IPS-NIHi7 (cell line): ENCODE data around the gene DNAJB2.
"Not testable (repeated sequence)": the region's sequence is repeated elsewhere in the genome, so short reads cannot be mapped to it uniquely, and the experiment has no call there.

ENCODE experiments used
- DNase-seq: peaks from one replicate; pipeline ENCODE4 v3.0.0; 2012; ENCODE audit warnings: mixed read lengths; ENCODE audit errors: extremely low spot score

The DNAJB2 gene

DNA sequence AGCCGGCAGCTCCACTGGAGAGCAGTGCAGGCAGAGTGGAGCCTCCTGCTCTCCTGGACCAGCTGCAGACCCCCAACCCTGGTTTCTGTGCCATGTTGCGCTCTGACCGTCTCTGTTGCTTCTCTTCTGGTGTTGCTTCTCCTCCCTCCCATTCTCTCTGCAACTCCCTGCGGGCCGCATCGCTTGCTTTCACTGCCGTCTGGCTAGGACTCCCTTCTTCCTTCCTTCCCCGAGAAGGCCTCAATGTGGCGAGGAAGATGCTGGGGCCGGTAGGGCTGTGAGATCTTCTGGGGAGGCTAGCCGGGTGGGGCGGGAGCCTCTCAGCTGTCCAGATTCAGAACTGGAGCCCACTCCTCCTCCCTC, 6.2 kb downstream of the DNAJB2 start:
- DNase-seq = no peak

DNA sequence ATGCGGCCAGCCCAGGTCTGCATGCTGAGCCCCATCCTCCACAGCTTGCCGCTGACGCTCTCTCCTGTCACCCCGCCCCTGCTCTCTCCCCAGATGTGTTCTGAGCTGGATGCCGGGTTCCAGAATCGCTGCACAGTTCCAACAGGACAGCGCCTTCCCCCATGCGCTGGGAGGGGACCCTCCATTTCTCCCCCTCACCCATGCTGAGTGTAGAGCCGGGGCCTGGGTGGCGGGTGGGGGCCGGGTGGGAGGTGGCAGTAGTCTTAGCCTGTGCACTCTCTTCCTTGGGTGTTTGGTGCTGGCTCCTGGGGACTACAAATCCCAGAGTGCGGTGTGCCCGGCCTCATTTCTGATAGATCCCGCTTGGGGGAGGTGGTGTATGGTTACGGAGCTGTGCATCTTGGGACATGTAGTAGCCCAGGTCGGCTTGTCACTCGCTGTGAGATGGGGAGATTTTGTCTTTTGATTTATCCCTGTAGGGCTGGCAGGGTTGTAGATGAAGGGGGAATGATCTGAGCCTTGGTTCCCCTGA, 6.8 kb downstream of the DNAJB2 start:
- DNase-seq = peak; percentile 77

DNA sequence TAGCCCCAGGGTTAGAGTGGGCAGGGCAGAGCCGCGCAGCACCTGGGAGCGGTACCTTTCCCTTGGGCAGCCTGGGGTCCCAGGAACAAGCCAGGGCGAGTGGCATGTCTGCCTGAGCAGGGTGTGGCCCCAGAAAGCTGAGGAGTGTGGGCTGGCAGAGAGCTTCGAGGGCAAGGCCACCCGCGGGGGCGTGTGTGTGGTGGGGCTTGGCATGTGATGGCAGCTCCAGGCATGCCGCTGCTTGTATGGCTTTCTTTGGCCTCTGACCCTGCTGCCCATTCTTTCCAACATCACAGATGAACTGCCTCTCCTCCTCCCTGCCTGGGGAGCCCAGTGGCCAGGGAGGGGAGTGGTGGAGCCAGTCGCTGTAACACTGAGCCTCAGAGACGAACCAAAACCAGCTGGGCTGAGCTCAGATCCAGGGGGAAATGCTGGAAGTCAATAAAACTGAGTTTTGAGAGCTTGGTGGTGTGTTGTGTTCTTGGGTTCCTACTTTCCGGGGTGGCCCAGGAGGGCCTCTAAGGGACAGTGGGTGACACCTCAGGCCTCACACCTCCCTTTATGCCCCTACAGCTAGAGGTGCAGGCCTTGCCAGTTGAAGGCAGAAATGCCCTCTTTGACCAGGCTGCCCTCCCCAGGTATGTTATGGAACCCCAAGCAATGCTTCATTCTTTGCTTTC, 7.4 kb downstream of the DNAJB2 start:
- DNase-seq = no peak

DNA sequence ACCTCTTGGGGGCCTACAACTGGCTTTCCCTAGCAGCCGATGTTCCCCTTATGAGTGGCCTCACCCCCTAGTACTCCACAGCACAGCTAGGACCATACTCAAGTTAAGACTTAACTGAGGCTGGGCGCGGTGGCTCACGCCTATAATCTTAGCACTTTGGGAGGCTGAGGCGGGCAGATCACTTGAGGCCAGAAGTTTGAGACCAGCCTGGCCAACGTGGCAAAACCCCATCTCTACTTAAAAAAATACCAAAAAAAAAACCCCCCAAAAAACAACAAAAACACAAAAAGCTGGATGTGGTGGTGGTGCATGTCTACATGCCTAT, 7.9 kb downstream of the DNAJB2 start:
- DNase-seq = not testable (repeated sequence)

DNA sequence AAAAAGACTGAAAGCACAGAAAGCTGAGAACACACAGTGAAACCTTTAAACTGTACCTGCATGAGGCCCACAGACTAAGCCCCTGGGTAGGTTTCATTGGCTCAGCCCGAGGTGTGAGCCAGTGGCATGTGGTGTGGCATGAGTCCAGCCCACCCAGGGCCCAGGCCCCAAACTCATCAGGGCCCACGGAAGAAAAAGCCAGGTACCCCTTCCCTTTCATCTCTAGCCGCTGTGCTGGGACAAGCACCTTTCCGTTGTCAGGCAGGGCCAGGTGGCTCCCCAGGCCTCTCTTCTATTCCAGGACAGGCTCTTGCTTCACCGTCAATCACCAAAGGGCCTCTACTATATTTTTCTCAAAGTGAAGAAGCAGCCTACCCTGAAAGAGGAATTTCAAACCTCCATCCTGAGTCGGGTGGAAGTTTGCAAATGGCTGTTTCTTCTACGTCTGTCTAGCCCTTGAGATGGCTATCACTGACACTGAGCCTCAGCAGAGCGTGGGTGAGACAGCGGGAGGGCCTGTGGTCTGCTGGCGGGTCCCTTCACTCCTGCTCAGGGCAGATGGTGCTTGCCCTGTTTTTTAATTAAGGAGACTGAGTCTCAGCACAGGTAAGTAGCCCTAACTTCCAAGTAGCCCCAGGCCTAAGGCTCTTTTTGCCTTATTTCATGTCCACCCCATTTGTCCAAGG, 8.6 kb downstream of the DNAJB2 start:
- DNase-seq = no peak

DNA sequence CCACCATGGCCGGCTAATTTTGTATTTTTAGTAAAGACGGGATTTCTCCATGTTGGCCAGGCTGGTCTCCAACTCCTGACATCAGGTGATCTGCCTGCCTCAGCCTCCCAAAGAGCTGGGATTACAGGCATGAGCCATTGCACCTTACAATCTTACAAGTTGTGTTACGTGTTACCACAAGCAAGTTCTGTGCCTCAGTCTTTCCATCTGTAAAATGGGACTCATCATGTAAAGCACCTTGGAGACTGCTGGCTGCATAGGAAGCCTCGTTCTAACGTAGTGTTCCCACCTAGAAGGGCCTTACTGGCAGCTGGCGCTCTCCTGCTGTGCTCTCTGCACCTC, 10.0 kb downstream of the DNAJB2 start:
- DNase-seq = no peak

DNA sequence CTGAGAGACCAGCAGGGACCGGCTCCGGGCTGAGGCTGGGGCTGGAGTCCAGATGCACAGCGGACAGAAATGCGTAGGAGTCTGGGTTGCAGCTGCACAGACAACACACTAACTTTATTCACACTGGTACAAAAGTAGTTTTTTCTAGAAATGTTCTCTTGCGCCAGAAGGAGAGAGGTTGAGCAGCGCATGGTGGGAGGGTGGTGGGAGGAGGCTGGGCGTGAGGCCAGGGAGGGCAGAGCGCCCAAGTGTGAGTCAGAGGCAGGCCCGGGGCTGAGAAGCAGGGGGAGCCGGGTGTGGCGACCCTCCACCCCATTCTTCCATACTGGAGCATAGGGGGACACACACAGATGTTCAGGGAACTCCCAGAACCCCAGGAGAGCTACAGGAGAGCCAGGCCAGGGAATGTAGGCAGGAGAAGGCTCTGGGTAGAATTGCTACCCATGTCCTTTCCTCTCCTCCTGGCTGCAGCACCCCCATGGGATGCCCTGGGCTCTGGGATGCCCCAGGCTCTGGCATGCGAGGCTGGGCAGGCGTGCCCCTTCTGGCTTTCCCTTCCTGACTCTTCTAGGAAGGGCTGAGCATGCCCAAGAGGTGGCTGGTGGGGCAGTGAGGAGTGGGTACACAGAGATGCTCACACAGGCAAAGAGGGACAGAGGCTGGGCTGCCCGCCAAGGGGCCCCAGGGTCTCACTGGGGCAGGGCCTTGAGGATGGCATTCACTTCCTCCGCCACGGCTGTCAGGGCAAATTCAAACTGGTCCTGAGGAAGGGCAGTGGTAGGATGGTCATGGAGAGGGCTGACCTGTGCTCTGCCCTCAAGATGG, 10.6 kb downstream of the DNAJB2 start:
- DNase-seq = no peak

DNA sequence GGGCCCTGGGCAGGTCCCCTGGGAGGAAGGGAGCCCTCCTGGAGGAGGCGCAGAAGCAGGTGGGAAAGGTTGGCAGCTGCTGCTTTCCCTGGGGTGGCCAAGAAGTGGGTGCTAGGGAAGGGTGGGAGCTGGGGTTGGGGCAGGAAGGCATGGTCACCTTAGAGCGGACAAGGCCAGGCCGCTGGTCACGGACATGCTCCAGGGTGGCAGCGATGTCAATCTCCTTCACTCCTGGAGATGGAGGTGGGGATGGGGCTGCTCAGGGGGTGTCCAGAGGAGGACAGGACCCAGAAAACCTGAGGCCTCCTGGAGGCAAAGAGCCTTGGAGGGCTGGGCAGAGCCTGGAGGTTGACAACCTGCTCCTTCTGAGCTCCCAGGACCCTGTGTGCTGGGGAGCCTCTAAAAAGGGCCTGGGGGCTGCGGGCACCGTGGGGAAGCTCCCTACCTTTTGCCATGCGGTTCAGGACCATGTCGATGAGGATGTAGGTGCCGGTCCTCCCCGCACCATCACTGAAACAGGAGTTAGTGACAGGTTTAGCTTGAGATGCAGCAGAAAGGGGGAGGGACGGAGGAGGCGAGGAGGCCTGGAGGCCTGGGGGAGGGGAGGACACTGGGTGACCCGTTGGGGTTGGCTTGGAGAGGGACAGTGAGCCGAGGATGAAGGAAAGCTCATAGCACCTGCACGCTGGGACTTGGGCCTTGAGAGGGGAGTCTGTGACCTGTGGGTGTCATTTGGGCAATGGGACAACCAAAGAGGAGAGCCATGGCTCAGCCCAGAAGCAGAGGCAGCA, 11.4 kb downstream of the DNAJB2 start:
- DNase-seq = no peak

DNA sequence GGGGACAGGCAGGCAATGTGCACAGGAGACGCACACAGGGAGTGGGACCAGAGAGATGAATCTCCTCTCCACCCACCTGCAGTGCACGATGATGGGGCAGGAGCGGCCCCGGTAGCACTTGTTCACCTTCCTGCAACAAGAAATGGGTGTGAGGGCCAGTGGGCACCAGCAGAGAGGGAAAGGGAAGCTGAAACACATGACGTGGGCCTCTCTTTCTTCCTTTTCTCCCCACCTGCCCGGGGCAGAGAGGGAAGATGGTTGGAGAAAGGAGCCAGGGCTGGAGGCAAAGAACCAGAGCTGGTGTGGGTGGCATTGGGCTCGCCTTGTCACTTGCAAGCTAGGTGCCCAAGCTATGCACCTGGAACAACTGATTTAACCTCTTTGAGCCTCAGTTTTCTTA, 12.2 kb downstream of the DNAJB2 start:
- DNase-seq = no peak

DNA sequence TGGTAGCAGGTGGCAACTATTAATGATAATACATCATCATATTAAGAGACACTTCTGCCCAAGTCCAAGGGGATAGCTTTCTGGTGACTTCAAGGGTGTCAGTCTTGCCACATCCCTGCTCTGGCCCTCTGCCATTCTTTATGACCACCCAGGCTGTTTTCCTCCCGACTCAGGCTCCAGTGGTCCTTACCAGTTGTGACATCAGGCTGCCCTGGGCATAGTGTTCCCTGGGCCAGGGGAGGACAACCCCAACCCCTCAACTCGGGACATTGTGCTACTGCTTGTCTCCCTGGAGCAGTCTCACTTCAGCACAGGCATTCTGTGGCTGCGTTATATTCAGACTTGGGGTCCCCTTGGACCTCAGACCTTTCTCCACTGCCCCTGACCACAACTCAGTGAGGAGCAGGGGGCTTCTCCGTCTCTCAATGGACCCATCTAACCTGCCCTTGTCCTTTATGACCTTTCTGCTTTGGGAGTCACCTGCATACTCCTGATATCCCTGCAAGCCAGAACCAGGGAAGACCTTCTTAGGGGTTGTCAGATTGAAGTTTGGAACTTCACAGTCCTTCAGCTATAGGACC, 12.8 kb downstream of the DNAJB2 start:
- DNase-seq = no peak

DNA sequence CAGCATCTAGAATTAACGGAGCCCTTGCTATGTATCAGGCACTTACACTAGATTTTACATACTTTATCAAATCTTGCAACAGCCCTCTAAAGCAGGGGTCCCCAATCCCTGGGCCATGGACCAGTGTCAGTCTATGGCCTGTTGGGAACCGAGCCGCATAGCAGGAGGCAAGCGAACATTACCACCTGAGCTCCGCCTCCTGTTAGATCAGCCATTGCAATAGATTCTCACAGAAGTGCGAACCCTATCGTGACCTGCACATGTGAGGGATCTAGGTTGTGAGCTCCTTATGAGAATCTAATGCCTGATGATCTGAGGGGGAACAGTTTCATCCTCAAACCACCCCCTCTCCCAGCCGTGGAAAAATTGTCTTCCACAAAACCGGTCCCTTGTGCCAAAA, 13.4 kb downstream of the DNAJB2 start:
- no peak for DNase-seq

DNA sequence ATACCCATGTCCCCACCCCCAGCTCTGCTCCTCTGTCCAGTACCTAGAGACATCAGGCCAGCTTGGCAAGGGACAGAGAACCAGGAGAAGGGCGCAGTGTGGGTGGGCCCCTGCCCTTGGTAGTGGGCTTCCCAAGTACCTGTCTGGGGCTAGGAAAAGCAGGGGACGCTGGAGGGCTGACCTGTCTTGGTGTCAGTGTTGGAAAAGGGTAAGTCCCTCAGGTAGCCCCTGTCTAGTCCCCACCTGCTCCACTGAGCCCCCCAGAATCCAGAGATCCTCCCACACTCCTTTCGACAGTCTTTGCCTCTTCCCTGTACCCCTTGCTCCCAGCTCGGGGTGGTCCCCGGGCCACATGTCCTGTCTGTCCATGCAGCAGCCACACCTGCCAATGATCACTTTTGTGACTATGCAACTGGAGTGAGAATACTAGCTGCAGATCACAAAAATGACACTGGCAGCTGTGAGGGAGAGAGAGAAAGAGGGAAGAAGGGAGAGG, 14.6 kb downstream of the DNAJB2 start:
- DNase-seq = no peak

DNA sequence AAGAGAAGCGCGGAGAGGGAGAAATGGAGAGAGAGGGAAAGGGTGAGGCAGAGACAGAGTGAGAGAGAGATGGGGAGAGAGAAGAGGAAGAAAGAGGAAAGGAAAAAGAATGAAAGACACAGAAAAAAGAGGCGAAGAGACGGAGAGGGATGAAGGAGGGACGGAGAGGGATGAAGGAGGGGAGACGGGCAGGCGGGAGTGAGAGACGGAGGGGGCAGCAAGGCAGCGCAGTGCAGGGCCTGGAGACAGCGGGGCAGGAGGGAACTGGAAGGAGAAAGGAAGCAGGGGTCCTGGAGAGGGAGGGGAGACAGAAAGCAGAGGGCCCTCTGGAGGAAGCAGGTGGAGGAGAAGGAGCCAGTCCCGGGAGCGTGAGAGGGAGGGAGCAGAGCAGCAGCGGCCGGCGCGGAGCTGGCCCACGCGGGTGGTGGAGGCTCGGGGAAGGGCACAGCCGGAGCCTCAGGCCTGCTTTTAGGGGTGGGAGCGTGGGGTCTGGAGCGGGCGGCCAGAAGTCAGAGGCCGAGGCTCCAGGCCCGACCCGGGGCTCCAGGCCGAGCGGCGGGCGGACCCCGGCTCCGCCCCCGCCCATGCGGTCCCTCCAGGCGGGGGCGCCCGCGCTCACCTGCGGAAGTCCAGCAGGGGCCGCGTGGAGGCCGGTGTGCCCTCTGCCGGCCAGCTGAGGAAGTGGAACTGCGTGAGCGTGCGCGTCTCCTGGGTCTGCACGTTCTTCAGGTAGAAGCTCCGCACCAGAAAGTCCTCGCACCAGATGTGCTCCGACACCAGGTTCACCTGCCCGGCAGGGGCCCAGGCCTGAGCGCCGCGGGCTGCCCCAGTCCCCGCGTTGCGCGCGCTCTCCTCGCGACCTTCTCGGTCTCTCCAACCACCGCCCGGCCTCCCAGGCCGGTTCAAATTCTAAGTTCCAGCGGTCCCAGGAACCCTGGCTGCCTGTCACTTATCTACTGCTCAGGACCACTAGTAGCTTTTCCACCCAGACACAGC, 15.5 kb downstream of the DNAJB2 start:
- peak; percentile 94 for DNase-seq

DNA sequence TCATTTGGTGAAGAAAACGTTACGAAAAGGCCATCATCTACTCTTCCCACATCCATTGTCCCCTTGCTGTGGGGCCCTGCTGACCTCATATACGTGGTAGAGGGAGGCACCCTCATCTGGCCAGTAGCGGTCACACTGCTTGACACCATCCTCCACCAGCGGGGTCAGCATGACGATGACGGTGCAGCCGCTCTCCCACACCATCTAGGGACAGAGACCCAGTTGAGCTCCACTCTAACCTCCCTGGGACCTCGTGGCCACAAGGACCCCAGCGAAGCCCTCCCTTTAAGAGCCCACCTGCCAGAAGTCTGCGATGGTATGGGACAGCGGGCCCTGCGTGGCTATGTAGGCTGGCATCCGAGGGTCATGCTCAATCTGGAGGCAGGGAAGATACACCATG, 17.0 kb downstream of the DNAJB2 start:
- no peak for DNase-seq

DNA sequence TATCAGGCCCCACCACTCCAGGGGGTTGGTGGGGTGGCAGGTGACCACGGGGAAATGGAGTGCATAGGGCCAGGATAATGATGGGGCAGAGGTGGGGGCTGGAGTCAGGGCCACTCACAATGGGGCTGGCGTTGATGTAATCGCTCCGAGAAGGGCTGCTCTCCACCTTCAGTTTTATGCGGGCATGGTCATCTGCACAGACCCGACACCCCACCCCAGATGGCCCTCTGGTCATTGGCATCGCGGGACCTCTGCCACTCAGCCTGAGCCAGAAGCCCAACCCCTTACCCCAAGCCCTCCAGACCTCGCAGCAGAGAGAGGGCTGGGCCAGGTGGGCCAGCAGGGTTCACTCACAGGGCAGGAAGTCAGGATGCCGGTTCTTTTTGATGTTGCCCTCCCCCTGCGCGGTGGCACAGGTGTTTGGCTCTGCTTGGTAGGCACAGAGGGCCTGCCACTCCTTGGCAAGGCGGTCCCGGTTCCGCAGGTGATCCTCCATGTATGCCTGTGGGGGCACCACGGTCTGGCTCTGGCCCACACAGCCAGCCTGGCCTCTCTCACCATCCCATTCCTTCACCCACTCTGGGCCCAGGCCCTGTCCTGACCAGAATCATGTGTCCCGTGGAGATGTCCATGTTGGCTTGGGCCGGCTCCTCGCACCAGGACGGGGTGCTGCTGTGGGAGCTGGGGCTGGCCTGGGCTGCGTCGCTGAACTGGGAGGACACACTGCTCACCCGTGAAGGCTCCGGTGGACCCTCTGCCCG, 17.6 kb downstream of the DNAJB2 start:
- DNase-seq = no peak

DNA sequence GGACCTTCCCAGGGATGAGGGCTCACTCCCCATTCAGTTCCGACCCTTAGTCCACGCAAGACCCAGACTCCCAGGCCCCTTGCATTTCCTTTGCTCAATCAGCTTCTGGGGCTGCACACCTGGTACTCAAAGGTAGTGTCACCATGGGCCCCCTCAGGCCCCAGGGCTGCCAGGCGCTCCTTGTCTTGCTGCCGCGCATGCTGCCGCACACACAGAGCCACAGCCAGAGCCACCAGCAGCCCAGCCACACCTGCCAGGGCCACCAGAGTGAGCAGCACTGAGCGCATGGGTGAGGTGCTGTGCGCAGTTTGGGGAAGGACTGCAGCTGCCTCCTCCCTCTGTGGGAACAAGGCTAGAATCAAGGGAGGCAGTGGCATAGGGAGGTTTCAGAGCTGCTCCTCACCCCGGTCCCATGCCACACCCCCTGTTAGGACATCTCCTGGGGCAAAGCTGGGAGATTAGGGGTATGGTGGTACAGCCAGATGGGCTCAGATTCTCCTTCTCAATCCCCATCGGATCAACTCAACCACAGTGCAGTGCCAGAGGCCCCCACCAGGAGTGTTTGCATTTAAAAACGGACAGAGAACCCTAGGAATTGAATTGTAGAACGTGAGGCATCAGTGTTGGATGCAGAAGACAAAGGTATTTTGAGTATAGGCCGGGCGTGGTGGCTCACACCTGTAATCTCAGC, 18.7 kb downstream of the DNAJB2 start:
- no peak for DNase-seq

DNA sequence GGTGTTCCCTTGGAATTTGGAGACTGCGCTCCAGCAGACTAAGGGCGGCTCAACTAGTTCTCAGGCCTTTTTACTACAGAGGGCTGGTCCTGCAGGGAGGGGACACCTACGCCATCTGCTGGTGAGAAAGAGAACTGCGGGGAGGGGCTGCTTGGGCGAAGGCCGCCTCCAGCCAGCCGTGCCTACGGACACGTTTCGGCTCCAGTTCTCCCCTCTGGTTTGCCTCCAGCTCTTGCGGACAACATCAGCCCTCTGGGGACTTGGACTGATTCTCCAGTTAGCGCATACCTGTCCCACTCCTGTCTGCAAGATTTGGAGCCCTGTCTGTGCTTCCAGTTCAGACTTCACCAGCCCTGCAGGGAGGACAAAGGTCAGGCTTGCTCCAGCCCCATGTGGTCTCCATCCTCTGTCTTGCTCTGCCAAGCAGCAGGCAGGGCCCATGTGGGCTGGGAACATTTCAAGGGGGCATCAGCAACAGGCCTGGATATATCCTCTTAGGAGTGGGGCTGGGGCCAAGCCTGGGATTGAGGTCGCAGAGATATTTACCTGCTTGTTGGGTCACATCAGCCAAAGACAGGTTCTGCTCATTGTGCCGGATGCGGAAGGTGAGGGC, 19.7 kb downstream of the DNAJB2 start:
- DNase-seq = peak; percentile 94

DNA sequence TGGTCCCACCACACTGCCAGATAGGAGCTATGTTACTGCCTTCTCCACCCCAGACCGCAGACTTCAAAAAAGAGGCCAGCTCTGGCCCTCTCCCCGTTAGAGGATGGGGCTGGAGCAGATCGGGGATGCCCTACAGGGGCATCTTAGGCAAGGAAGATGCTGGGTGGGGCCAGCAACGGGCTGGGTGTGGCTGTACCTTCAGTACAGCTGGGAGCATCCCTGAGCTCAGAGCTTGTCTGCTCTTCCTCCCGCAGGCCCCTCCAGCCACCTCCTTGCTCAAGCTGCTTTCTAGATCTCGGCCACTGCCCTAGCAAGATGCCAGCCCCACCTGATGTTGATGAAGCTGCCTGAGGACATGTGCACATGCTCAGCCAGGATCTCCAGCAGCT, 20.2 kb downstream of the DNAJB2 start:
- no peak for DNase-seq

DNA sequence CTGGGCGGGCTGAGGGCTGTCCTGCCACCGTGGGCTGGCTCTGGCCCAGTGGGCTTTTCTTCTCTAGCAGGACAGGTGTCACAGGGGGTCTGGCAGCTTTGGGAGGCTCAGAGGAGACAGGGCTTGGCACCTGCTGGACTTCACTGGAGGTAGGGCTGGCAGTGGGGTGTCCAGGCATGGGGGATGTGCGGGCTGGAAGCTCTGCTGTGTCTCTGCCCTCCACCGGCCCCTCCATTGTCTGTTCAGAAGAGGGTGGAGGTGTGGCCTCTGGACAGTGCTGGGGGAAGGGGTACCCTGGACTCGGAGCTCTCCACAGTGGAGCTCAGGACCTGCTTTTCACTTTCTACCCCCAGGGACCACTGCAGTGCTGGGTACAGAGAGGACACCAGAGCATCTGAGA, 20.9 kb downstream of the DNAJB2 start:
- no peak for DNase-seq
